Activated T-cell treated with anti-CD3 and anti-CD28 coated beads for 48 hours (primary cell): ENCODE measurements around the gene CARNS1.

Source experiments
- DNase-seq: peaks from one replicate; pipeline ENCODE4 v3.0.0-alpha.2; 2020; ENCODE audit warnings: low read depth

The CARNS1 gene

DNA sequence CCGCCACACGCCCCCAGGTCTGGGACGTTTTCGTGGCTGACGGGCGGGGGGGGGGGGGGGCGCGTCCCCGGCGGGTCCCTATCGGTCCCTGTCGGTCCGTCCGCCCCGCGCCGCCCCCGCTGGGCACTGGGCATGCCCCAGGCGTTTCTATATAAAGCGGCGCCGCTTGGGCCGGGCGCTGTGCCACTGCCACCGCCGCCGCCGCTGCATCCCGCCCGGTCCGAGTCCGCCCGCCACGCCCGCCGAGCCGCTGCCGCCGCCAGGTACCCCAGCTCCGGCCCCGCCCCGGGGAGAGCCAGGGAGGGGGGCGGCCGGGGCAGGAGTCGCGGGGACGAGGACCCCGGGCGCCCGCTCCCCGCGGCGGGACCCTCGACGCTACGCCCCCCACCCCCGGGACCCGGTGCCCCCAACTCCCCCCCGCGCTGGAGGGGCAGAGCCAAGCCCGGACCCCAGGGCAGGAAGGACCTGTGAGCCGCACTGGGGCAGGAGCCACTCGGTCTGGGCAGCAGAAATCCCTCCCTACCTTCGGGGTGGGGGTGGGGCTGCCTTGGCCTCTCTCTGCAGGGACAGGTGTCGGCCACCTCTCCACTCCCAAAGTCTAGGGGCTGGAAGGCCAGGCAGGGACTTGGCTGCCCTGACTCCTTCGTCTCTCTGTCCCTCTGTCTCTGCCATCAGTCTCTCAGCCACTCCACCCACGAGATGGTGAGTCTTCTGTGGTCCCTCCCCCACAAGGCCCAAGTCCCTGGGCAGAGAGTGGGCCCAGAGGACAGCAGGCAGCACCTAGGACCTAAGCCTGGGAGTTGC, at the start of gene CARNS1:
Gene CARNS1, plus strand, starts transcription at position 178 of the 804 bp plus-strand sequence. Its CDS starts 522 bp downstream, at position 700.
- no peak for DNase-seq

DNA sequence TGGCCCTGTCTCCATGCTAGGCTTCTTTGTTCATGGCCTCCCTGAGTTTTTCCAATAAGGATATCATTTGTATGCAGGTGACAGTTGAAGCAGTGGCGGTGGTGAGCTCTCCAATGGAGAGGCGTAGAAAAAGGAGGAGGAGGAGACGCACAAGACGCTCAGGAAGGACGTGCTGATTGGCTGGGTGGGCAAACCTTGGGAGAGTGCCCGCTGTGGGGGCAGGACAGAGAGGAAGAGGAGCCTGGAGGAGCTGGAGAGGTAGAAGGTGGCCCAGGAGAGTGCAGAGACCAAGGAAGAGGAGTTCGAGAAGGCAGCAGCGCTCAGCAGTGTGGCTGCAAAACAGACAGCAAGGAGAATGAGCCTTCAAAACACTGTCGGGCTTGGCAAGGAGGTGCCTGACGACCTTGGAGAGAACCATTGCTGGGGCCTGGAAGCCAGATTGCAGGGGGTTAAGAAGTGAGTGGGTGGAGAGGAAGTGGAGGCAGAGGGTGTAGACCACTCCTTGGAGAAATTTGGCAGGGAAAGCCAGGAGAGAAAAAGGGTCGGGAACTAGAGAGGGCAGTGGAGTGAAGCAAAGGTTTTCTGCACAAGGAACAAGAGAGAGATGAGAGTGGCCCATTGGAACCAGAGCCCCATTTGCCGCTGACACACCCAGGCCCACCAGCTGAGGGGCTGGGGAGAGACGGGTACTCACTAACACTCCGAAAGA, 49.6 kb upstream of the CARNS1 start:
- DNase-seq: no peak

GRCh38 chr11:67366546-67366945, 48.9 kb upstream of the CARNS1 start:
- no peak for DNase-seq

- DNase-seq: no peak
These were observed 48.3 kb upstream of the CARNS1 start for GRCh38 chr11:67366961-67367760.

GRCh38 chr11:67367761-67368227, 47.7 kb upstream of the CARNS1 start:
- no peak for DNase-seq

GRCh38 chr11:67368621-67369020, 46.9 kb upstream of the CARNS1 start:
- DNase-seq: no peak

DNA sequence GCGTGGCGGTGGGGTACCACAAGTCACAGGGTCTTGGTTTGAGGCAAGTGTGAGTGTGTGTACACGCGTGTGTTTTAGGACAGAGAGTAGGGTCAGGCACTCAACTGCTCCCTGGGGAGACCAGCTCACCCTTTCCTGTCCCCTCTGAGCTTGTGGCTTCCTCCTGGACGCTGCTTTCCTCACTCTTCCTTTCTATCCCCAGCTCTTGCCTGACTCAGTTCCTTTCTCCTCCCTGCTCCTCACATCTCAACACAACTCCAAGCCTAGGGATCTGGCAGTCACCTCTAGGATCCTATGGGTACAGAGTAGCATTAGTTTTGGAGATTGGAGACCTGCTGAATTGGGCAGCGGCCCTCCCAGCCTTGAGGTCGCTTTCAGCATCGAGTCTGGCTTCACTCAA, 46.2 kb upstream of the CARNS1 start:
- no peak for DNase-seq

DNA sequence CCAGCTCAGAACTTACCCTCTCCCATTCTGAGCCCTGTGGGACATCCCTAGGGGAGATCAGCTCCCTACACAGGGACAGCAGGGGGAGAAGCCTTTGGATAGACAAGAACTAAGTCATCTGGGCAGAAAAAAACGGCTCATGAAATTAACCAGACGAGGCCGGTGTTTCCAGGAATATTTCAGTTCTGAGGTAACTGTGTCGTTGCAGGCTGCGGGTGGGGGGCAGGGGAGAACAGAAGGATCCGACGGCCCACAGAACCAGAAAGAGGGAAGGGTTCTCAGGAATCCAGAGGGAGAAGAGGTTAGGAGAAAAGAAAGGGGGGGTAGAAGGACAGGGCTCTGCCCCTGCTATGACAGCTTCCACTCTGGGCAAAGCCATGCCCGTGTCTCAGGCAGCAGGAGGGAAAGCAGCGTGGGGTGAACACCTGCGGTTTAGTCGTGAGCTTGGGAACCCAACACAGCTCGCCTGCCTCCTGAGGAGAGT, 45.6 kb upstream of the CARNS1 start:
- no peak for DNase-seq

DNA sequence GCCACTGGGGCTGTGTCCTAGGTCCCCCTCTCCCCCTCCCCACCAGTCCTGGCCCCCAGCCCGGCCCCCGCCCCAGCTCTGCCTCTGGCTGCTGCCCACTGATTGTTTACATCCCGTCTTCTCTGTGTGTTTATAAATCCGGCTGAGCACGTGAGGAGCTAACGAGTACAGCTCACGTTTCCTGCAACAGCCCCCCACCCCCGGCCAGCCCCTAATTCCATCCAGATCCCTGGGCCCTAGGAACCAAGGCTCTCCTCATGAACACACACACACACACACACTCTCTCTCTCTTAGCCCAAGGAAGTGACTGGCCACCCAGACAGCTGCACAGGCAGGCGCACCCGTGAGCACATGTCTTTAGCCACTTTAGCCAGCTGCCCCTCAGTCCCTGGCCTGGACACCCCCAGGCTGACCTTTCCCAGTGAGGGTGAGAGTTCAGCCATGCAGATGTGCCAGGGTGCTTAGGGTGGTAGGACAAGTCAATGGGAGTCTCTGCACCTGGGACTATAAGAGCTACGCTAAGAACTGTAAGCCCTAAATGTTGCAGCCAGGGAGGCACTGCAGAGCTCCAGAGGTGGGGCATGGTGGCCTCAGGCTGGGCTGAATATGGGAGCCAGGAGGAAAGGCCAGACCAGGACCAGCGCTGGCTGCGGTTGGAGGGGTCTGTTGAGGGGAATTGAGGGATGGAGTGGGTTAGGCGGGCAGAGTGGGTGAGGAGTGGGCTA, 45.0 kb upstream of the CARNS1 start:
- no peak for DNase-seq

- no peak for DNase-seq
These were observed 44.1 kb upstream of the CARNS1 start for GRCh38 chr11:67371189-67371910.

DNA sequence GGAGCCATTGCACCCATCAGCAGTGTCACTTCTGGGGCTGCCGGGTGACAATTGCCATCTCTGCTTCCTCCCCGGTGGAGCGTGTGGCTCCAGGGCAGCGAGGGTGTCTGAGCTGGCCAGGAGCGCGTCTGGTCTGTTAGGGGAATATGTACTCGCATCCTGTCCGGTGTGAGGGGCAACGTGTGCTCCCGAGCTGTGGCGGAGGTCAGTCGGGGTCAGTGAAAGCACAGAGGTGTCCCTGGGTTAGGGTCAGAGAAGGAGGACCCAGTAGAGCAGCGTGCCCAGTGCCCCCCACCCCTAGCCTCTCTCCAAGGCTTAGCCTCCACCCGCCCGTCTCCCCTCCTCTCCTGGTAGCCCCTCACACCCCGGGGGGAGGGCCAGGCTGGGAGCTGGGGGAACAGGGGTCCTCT, 43.6 kb upstream of the CARNS1 start:
- no peak for DNase-seq

GRCh38 chr11:67372321-67372992, 43.0 kb upstream of the CARNS1 start:
- no peak for DNase-seq

- DNase-seq: no peak
These were observed 42.4 kb upstream of the CARNS1 start, which contains the start of gene CLCF1 for GRCh38 chr11:67372993-67373647. TSS of gene CLCF1 (minus strand) at chr11:67373598. CDS start at chr11:67373539, 59 bp downstream.

GRCh38 chr11:67373648-67374570, 41.6 kb upstream of the CARNS1 start:
- no peak for DNase-seq

- no peak for DNase-seq
These were observed 40.8 kb upstream of the CARNS1 start for GRCh38 chr11:67374571-67375281.

DNA sequence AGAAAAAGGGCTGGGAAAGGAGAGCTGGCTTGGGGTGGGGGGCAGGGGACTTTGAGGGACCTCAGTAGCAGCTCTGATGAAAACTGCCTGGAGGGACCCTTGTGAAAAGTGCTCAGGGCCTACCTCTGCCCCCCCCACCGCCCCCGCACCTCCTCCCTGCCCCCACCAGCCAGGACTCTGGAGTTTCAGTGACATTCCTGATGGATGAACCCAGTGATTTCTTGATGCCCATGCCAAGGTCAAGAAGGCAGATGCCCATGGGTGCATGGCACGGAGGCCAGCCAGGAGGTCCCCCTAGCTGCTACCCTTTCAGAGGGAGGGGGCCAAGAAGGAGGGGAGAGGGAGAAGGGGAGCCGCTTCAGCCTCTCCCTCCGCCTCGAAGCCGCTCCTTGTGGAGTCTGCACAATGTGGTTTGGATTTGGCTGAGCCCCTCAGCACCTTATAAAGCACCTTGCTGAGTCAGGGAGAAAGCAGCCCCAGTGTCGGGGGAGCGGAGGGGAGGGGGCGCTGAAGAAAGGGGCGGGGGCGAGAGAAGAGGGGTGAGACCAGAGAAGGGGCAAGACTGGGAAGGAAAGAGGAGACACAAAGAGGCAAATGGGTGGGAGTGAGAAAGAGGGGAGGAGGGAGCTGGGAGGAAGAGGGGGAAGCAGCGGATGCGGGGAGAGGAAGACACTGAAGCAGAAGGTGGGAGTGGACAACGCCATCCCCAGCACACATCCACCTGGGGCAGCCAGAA, 40.0 kb upstream of the CARNS1 start:
- DNase-seq: no peak
